SK-N-SH (cell line): ENCODE results near the gene RUSC2. TPM values are rescaled to one million over a fixed set of nuclear protein-coding genes. Genes with fewer than 3 reads are reported as not detected.

Experiments used
- CTCF ChIA-PET: fragments of 300-600, 350-600 bp; formaldehyde crosslinking; extraction: SDS; loops from one replicate; lab custom pipeline; 2021; lab: Yijun Ruan, JAX
- POLR2A ChIA-PET: fragments of 350-600 bp; sonication (Branson Sonifier 250); formaldehyde crosslinking; extraction: SDS; loops from one replicate; lab custom pipeline; 2020; ENCODE audit warnings: antibody characterized with exemption, inconsistent platforms; lab: Yijun Ruan, JAX
- DNase-seq: peaks from one replicate; pipeline ENCODE4 v3.0.0; 2012
- H2AFZ ChIP-seq: fragments of 200-600 bp; sonication (generic); 2 replicates; pipeline ENCODE4 v1.8.1; 2016; ENCODE audit warnings: antibody characterized with exemption, mild to moderate bottlenecking, low read depth
- H3F3A ChIP-seq: fragments of 200-600 bp; sonication (generic); replicated peaks from 2 replicates; pipeline ENCODE3; 2016; ENCODE audit warnings: antibody characterized with exemption, mild to moderate bottlenecking; ENCODE audit not compliant: insufficient read depth
- H3K27ac ChIP-seq, 2 experiments: fragments of 200-500 bp in 1 of 2; fragments of 200-600 bp in 1 of 2; sonication (Bioruptor generic) in 1 of 2; sonication (generic), shearing (Covaris generic) in 1 of 2; 2 replicates each; pipeline versions ENCODE4 v1.5.1 to v1.6.1; 2014 to 2016; ENCODE audit warnings: low read depth in 2 of 2, inconsistent platforms in 1 of 2, low read length in 1 of 2, mild to moderate bottlenecking in 1 of 2, mixed read lengths in 1 of 2
- H3K27me3 ChIP-seq: fragments of 200-600 bp; sonication (generic), shearing (Covaris generic); 2 replicates; pipeline ENCODE4 v1.6.1; 2016; ENCODE audit warnings: mixed run types; ENCODE audit not compliant: insufficient read depth
- H3K36me3 ChIP-seq, 2 experiments: fragments of 200-500 bp in 1 of 2; fragments of 200-600 bp in 1 of 2; sonication (Bioruptor generic) in 1 of 2; sonication (generic) in 1 of 2; replicated peaks in 1 of 2; 2 replicates each; pipeline versions ENCODE3 to v1.5.1; 2014 to 2016; ENCODE audit warnings: low read length in 1 of 2, mild to moderate bottlenecking in 1 of 2; ENCODE audit not compliant: insufficient read depth in 2 of 2, control insufficient read depth in 1 of 2
- H3K4me1 ChIP-seq, 2 experiments: fragments of 200-500 bp in 1 of 2; fragments of 200-600 bp in 1 of 2; sonication (Bioruptor generic) in 1 of 2; sonication (generic), shearing (Covaris generic) in 1 of 2; 2 replicates each; pipeline versions ENCODE4 v1.5.1 to v1.6.1; 2014 to 2016; ENCODE audit warnings: low read depth in 1 of 2, low read length in 1 of 2, mixed run types in 1 of 2; ENCODE audit not compliant: insufficient read depth in 2 of 2, control insufficient read depth in 1 of 2
- H3K4me2 ChIP-seq: fragments of 200-600 bp; sonication (generic), shearing (Covaris generic); 2 replicates; pipeline ENCODE4 v1.6.1; 2017; ENCODE audit warnings: mixed run types
- H3K4me3 ChIP-seq, 2 experiments: fragments of 200-500 bp in 1 of 2; fragments of 200-600 bp in 1 of 2; sonication (Bioruptor generic) in 1 of 2; sonication (generic), shearing (Covaris generic) in 1 of 2; 2 replicates each; pipeline versions ENCODE4 v1.5.1 to v1.8.1; 2014 to 2016; ENCODE audit warnings: low read depth in 2 of 2, inconsistent platforms in 1 of 2, low read length in 1 of 2, mild to moderate bottlenecking in 1 of 2, mixed read lengths in 1 of 2, moderate library complexity in 1 of 2
- H3K79me2 ChIP-seq: fragments of 200-600 bp; sonication (generic); 2 replicates; pipeline ENCODE4 v1.8.1; 2017; ENCODE audit warnings: mild to moderate bottlenecking; ENCODE audit not compliant: insufficient read depth
- H3K9ac ChIP-seq: fragments of 200-600 bp; sonication (generic); 2 replicates; pipeline ENCODE4 v1.6.1; 2017; ENCODE audit warnings: mixed run types
- H3K9me2 ChIP-seq: fragments of 200-600 bp; sonication (generic); 2 replicates; pipeline ENCODE4 v1.6.1; 2017; ENCODE audit warnings: mixed run types
- H3K9me3 ChIP-seq: fragments of 200-600 bp; sonication (generic); 2 replicates; pipeline ENCODE4 v1.6.1; 2017; ENCODE audit warnings: mixed run types, mild to moderate bottlenecking, moderate library complexity
- H4K20me1 ChIP-seq: fragments of 200-600 bp; sonication (generic); 2 replicates; pipeline ENCODE4 v1.6.1; 2017; ENCODE audit warnings: mild to moderate bottlenecking, mixed run types; ENCODE audit not compliant: insufficient read depth
- CHD2 ChIP-seq: fragments of 150-350 bp; IDR thresholded peaks from 2 replicates; pipeline ENCODE4 v1.6.1; 2018; ENCODE audit warnings: low read length; ENCODE audit not compliant: partially characterized antibody
- FOXM1 ChIP-seq: IDR thresholded peaks from 2 replicates; pipeline ENCODE4 v1.4.0; 2012; ENCODE audit warnings: low read depth, mild to moderate bottlenecking
- GATA2 ChIP-seq: sonication (generic); formaldehyde crosslinking; IDR thresholded peaks from 2 replicates; pipeline ENCODE4 v1.5.0; 2020; ENCODE audit warnings: mild to moderate bottlenecking, missing genetic modification reagents
- JUND ChIP-seq: IDR thresholded peaks from 2 replicates; pipeline ENCODE4 v1.4.0; 2012
- MAX ChIP-seq: IDR thresholded peaks from 2 replicates; pipeline ENCODE4 v1.4.0; 2012; ENCODE audit warnings: low read depth
- MXI1 ChIP-seq: IDR thresholded peaks from 2 replicates; pipeline ENCODE4 v1.6.1; 2012; ENCODE audit warnings: mild to moderate bottlenecking, low read depth, low read length, improper control_type of control experiment
- POLR2AphosphoS5 ChIP-seq: IDR thresholded peaks from 2 replicates; pipeline ENCODE4 v1.6.1; 2012; ENCODE audit warnings: low read depth, low read length
- SMC3 ChIP-seq: IDR thresholded peaks from 2 replicates; pipeline ENCODE4 v1.6.1; 2012; ENCODE audit warnings: low read depth, low read length, improper control_type of control experiment
- TEAD4 ChIP-seq: IDR thresholded peaks from 2 replicates; pipeline ENCODE4 v1.4.0; 2012; ENCODE audit warnings: mild to moderate bottlenecking, borderline replicate concordance; ENCODE audit not compliant: insufficient read depth
- WGBS: methylation state at CpG from one replicate; pipeline ENCODE4 v1.1.6; 2017; ENCODE audit warnings: low lambda C conversion rate; 5-methylcytosine and 5-hydroxymethylcytosine counted together
- polyA plus RNA-seq, 3 experiments: library from polyadenylated mRNA; depleted of rRNA; stranded (reverse); fragments of >200 nt; gene quantifications; 2 replicates each; pipeline ENCODE4 v1.2.3, GENCODE V29; 2012
- TF ChIP-seq, protein P1 (sequence below): IDR thresholded peaks from 2 replicates; pipeline ENCODE4; 2012

Gene RUSC2
- polyA plus RNA-seq, 1 of the 3 experiments (the other 2 are of a cell fraction) = 14.5 TPM

DNA sequence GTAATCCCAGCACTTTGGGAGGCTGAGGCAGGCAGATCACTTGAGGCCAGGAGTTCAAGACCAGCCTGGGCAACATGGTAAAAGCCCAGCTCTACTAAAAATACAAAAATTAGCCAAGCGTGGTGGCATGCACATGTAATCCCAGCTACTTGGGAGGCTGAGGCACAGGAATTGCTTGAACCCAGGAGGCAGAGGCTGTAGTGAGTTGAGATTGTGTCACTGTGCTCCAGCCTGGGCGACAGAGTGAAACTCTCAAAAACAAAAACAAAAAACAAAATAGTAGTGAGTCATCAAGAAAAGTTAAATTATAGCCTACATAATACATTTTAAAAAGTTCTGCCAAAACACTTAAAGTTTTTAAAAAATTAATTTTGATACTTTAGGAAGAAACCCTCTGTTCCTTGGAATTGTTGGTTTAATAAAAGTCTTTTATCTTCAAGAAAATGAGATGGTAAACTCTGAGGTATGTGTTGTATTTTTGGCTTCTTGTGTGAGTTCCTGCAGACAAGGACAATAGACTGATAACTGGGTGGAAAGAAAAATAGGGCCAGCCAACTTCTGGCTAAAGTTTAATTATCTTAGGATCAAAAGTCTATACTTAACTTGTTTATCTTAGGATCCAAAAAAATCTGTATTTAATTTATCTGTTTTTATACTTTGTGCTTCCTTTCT is 9.3 kb downstream of the RUSC2 start:
- Histone ChIP-seq H2AFZ (no peak overlapping the region), H3K27ac (no peak overlapping the region), H3K4me3 (no peak overlapping the region), H3K9me2 (no peaks in the 10 kb centered on the region), H3K9me3 (no peaks in the 10 kb centered on the region), H3K27me3 (no peaks in the 10 kb centered on the region), H3K9ac (no peak overlapping the region), H3F3A (peaks cover 10% of the 10 kb centered on the region)
- CTCF ChIA-PET = interaction anchor here (0.7 to 3.9 kb wide), 3 partner anchors 54 to 447 kb away, joined by 3 to 12 read pairs (median 3); no protein-coding TSS in a partner anchor
- DNase-seq = no peak
- TF ChIP-seq FOXM1 (no peak), MAX (no peak), GATA2 (CRISPR knock-in tag) (no peak), CHD2 (no peak), JUND (no peak), TEAD4 (no peak), SMC3 (no peak), POLR2AphosphoS5 (no peak), MXI1 (no peak)
- TF ChIP-seq, all 33 proteins: peak for 0
- Histone ChIP-seq H3K4me2 (no peak overlapping the region), H3K4me1 (no peaks in the 10 kb centered on the region; a peak in 1 of 4 replicates), H4K20me1 (peaks cover 7% of the 10 kb centered on the region; the same call in 1 of the 2 replicates), H3K79me2 (peaks cover 94% of the 10 kb centered on the region), H3K36me3 (peaks cover 0 to 18% of the 10 kb centered on the region in 2 experiments)
- WGBS = 89% methylated on average over 2 of the region's 2 CpGs
- POLR2A ChIA-PET = no interaction called here

DNA sequence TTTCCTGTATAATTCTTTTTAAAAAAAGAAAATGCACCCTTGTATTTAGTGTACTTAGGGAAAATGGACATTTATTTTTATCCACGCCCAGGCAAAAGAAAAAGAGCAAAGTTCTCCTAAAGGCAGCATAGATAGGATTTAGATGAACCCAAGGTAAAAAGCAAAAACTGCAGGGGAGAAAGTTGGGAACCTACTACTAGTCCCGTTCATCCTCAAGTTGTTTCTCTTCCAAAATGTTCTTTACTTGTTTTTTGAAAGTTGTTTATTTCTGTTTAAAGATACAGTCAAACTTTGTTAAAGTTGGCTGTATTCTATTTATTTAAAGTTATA is 9.8 kb downstream of the RUSC2 start:
- POLR2A ChIA-PET = no interaction called here
- WGBS = 99% methylated on average over 2 of the region's 2 CpGs
- H3K4me2 ChIP-seq = no peak overlapping the region

More for the DNA sequence above, 9.8 kb downstream of the RUSC2 start:
- Histone ChIP-seq H3K9me3 (no peaks in the 10 kb centered on the region), H3K36me3 (peaks cover 0 to 21% of the 10 kb centered on the region in 2 experiments), H3K79me2 (peaks cover 95% of the 10 kb centered on the region), H4K20me1 (peaks cover 7% of the 10 kb centered on the region; the same call in 1 of the 2 replicates), H3K4me3 (no peak overlapping the region), H3K9me2 (no peaks in the 10 kb centered on the region), H3F3A (peaks cover 5% of the 10 kb centered on the region), H3K4me1 (no peaks in the 10 kb centered on the region; a peak in 1 of 4 replicates), H3K27ac (no peak overlapping the region), H3K27me3 (no peaks in the 10 kb centered on the region), H2AFZ (no peak overlapping the region), H3K9ac (no peak overlapping the region)
- TF ChIP-seq, protein P1, sequence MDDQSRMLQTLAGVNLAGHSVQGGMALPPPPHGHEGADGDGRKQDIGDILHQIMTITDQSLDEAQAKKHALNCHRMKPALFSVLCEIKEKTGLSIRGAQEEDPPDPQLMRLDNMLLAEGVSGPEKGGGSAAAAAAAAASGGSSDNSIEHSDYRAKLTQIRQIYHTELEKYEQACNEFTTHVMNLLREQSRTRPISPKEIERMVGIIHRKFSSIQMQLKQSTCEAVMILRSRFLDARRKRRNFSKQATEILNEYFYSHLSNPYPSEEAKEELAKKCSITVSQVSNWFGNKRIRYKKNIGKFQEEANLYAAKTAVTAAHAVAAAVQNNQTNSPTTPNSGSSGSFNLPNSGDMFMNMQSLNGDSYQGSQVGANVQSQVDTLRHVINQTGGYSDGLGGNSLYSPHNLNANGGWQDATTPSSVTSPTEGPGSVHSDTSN = no peak
- CTCF ChIA-PET = interaction anchor here (0.7 to 3.9 kb wide), 4 partner anchors 9 to 448 kb away, joined by 3 to 12 read pairs (median 3); no protein-coding TSS in a partner anchor
- DNase-seq = no peak
